IMR-90 (cell line): ENCODE results near the gene GAGE12J. TPM values are rescaled to one million over a fixed set of nuclear protein-coding genes. Genes with fewer than 3 reads are reported as not detected.

Source experiments
- ATAC-seq: fragments of 200-7000 bp; cut with Tn5 transposase; 2 replicates; pipeline ENCODE4 v1.9.1; 2020; ENCODE audit warnings: low read depth, mild to moderate bottlenecking, moderate library complexity
- BruUV-seq: library from RNA; stranded (reverse); fragments of 400-500 nt; replicated peaks from 2 replicates; lab custom pipeline; 2021; lab: Mats Ljungman, UMichigan
- CTCF ChIA-PET: fragments of 300-600 bp; formaldehyde crosslinking; extraction: SDS; loops from one replicate; lab custom pipeline; 2021; ENCODE audit warnings: antibody characterized with exemption; lab: Yijun Ruan, JAX
- POLR2A ChIA-PET: fragments of 300-600 bp; sonication (Branson Sonifier 250); formaldehyde crosslinking; loops from one replicate; lab custom pipeline; 2022; ENCODE audit warnings: antibody characterized with exemption; ENCODE audit not compliant: unreplicated experiment; lab: Charles Lee
- DNase-seq: peaks from one replicate; pipeline ENCODE4 v3.0.0; 2013
- H2AFZ ChIP-seq: replicated peaks from 2 replicates; pipeline ENCODE3; 2013; ENCODE audit warnings: low read length, mild to moderate bottlenecking; ENCODE audit not compliant: poor library complexity
- H2AK5ac ChIP-seq: 2 replicates; pipeline ENCODE4 v1.6.1; 2013; ENCODE audit warnings: low read depth, low read length, inconsistent platforms
- H2AK9ac ChIP-seq: replicated peaks from 2 replicates; pipeline ENCODE3; 2013; ENCODE audit warnings: mild to moderate bottlenecking, low read depth, low read length, moderate library complexity; ENCODE audit not compliant: poor library complexity
- H2BK120ac ChIP-seq: 2 replicates; pipeline ENCODE4 v1.6.1; 2013; ENCODE audit warnings: low read depth, low read length, inconsistent platforms
- H2BK15ac ChIP-seq: 3 replicates; pipeline ENCODE4 v1.6.1; 2013; ENCODE audit warnings: low read depth, low read length, inconsistent platforms
- H2BK20ac ChIP-seq: 2 replicates; pipeline ENCODE4 v1.6.1; 2013; ENCODE audit warnings: low read depth, mild to moderate bottlenecking, inconsistent platforms, low read length, moderate library complexity
- H2BK5ac ChIP-seq: 2 replicates; pipeline ENCODE4 v1.6.1; 2013; ENCODE audit warnings: mild to moderate bottlenecking, low read depth, low read length, inconsistent platforms; ENCODE audit not compliant: poor library complexity, severe bottlenecking
- H3K14ac ChIP-seq: replicated peaks from 2 replicates; pipeline ENCODE4 v1.6.1; 2013; ENCODE audit warnings: low read depth, low read length, inconsistent platforms
- H3K18ac ChIP-seq: 2 replicates; pipeline ENCODE4 v1.6.1; 2013; ENCODE audit warnings: low read depth, low read length, control low read depth
- H3K23ac ChIP-seq: 2 replicates; pipeline ENCODE4 v1.6.1; 2013; ENCODE audit warnings: low read depth, low read length, inconsistent platforms
- H3K27ac ChIP-seq: 2 replicates; pipeline ENCODE4 v1.5.1; 2013; ENCODE audit warnings: mild to moderate bottlenecking, control low read depth, low read length; ENCODE audit not compliant: insufficient read depth
- H3K27me3 ChIP-seq: 2 replicates; pipeline ENCODE4 v1.6.1; 2013; ENCODE audit warnings: low read length; ENCODE audit not compliant: control insufficient read depth, insufficient read depth
- H3K36me3 ChIP-seq: 2 replicates; pipeline ENCODE4 v1.6.1; 2013; ENCODE audit warnings: low read length, mixed read lengths; ENCODE audit not compliant: control insufficient read depth, insufficient read depth
- H3K4ac ChIP-seq: 2 replicates; pipeline ENCODE4 v1.6.1; 2013; ENCODE audit warnings: low read depth, low read length, inconsistent platforms
- H3K4me1 ChIP-seq: 2 replicates; pipeline ENCODE4 v1.6.1; 2013; ENCODE audit warnings: low read length, mixed read lengths; ENCODE audit not compliant: control insufficient read depth, insufficient read depth
- H3K4me2 ChIP-seq: 2 replicates; pipeline ENCODE4 v1.6.1; 2013; ENCODE audit warnings: low read depth, mild to moderate bottlenecking, control low read depth, low read length, moderate library complexity
- H3K4me3 ChIP-seq: 2 replicates; pipeline ENCODE4 v1.5.1; 2013; ENCODE audit warnings: low read depth, mild to moderate bottlenecking, control low read depth, low read length, moderate library complexity; ENCODE audit not compliant: insufficient read depth
- H3K56ac ChIP-seq: 2 replicates; pipeline ENCODE4 v1.6.1; 2013; ENCODE audit warnings: low read length, inconsistent platforms; ENCODE audit not compliant: insufficient read depth; ENCODE audit errors: extremely low read depth
- H3K79me1 ChIP-seq, 2 experiments: 2 replicates each; pipeline ENCODE4 v1.6.1; 2013; ENCODE audit warnings: low read length in 2 of 2, inconsistent platforms in 1 of 2, low read depth in 1 of 2
- H3K9ac ChIP-seq: 2 replicates; pipeline ENCODE4 v1.6.1; 2013; ENCODE audit warnings: low read depth, low read length, control low read depth
- H3K9me1 ChIP-seq: 2 replicates; pipeline ENCODE4 v1.6.1; 2013; ENCODE audit warnings: low read length, inconsistent platforms; ENCODE audit not compliant: insufficient read depth
- H3K9me3 ChIP-seq: 2 replicates; pipeline ENCODE4 v1.6.1; 2013; ENCODE audit warnings: low read length; ENCODE audit not compliant: control insufficient read depth, insufficient read depth
- H4K20me1 ChIP-seq: 2 replicates; pipeline ENCODE4 v1.6.1; 2013; ENCODE audit warnings: low read length, inconsistent platforms; ENCODE audit not compliant: insufficient read depth
- H4K5ac ChIP-seq: 2 replicates; pipeline ENCODE4 v1.6.1; 2013; ENCODE audit warnings: mild to moderate bottlenecking, low read depth, low read length, control low read depth
- H4K8ac ChIP-seq, 2 experiments: 2 replicates each; pipeline ENCODE4 v1.6.1; 2013; ENCODE audit warnings: low read depth in 2 of 2, low read length in 2 of 2, control low read depth in 1 of 2, inconsistent platforms in 1 of 2
- H4K91ac ChIP-seq: 2 replicates; pipeline ENCODE4 v1.6.1; 2013; ENCODE audit warnings: low read depth, low read length, inconsistent platforms; ENCODE audit not compliant: insufficient read depth
- MAFK ChIP-seq: IDR thresholded peaks from 2 replicates; pipeline ENCODE4 v1.6.1; 2012; ENCODE audit warnings: low read depth, low read length, improper control_type of control experiment
- WGBS, 2 experiments: methylation state at CpG; one replicate each; pipeline versions ENCODE4 v1.1.5 to v1.1.7; 2013; ENCODE audit warnings: missing lambda C conversion rate in 2 of 2; ENCODE audit not compliant: insufficient read length in 1 of 2; ENCODE audit errors: extremely low coverage in 2 of 2; 5-methylcytosine and 5-hydroxymethylcytosine counted together
- dilution Hi-C: fragments of 300-500 bp; cut with HindIII; formaldehyde crosslinking; loops from one replicate; pipeline ENCODE4 v1.14.3; 2018; ENCODE audit warnings: low sequenced_read_pairs; ENCODE audit not compliant: unreplicated experiment
- in situ Hi-C: fragments of 300-500 bp; cut with MboI; formaldehyde crosslinking; loops from 3 replicates; pipeline ENCODE4 v1.14.3; 2019; ENCODE audit warnings: low sequenced_read_pairs, inconsistent platforms, mixed read lengths
- intact Hi-C: fragments of 100-400 bp; cut with micrococcal nuclease; formaldehyde crosslinking; loops from 2 replicates; pipeline ENCODE4 v1.10.0; 2022
- polyA plus RNA-seq, 3 experiments: library from polyadenylated mRNA; depleted of rRNA; stranded (reverse); fragments of >200 nt; gene quantifications; 2 replicates each; pipeline ENCODE4 v1.2.3, GENCODE V29; 2012; ENCODE audit warnings: low replicate concordance in 1 of 3
- total RNA-seq: library from RNA; depleted of rRNA; stranded (reverse); fragments of >200 nt; gene quantifications from 2 replicates; pipeline ENCODE4 v1.2.3, GENCODE V29; 2012
- TF ChIP-seq, protein P1 (sequence below): conservative IDR thresholded peaks from 2 replicates; pipeline ENCODE4 v1.5.1; 2012; ENCODE audit warnings: mild to moderate bottlenecking, low read depth, low read length, improper control_type of control experiment

GAGE12J gene
- total and polyA plus RNA-seq, 2 of the 4 experiments (the other 2 are of a cell fraction) = not detected

DNA sequence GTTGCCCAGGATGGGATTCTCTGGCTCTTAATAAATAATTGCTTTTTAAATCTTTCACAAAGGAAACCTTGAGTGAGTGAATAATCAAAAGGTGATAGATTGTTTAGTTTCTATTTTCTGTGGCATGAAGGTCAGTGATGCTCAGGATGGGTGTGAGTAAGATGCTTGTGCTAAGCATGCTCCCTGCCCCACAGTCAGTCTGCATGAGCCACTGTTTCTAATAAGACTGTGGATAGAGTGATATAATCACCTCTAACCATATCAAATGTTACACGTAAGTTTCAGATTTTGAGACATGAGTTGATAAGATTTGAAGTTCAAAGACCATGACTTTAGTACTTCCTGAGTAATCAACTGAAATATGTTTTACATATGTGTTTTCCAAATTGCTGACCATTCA is 21.1 kb upstream of the GAGE12J start:
- Histone ChIP-seq H3K27me3 (peaks cover 4% of the 10 kb centered on the region; the same call in 1 of the 2 replicates), H3K9me3 (no peaks in the 10 kb centered on the region), H2AFZ (no peak overlapping the region), H4K20me1 (no peaks in the 10 kb centered on the region), H3K23ac (no peak overlapping the region), H2BK20ac (no peak overlapping the region), H3K36me3 (no peaks in the 10 kb centered on the region), H3K56ac (no peak overlapping the region), H2AK5ac (no peak overlapping the region), H2BK5ac (no peak overlapping the region), H3K79me1 (no peaks in the 10 kb centered on the region), H3K14ac (no peak overlapping the region), H2AK9ac (no peak overlapping the region), H3K27ac (no peak overlapping the region), H3K9ac (no peak overlapping the region), H3K4me1 (no peaks in the 10 kb centered on the region), H4K8ac (no peak overlapping the region), H3K4me2 (no peak overlapping the region), H3K4me3 (no peak overlapping the region), H4K5ac (no peak overlapping the region), H4K91ac (no peak overlapping the region), H3K4ac (no peak overlapping the region), H3K9me1 (no peaks in the 10 kb centered on the region), H3K18ac (no peak overlapping the region), H2BK15ac (no peak overlapping the region), H2BK120ac (no peak overlapping the region)
- no CpG with 5 or more reads among the region's 1 CpG for WGBS, 2 experiments
- in situ Hi-C loops = no loop called here
- ChIA-PET POLR2A (no interaction called here), CTCF (no interaction called here)
- intact Hi-C loops = no loop called here
- no TSS peak for BruUV-seq
- DNase-seq (no peak), ATAC-seq (no peak)
- dilution Hi-C loops = no loop called here
- TF ChIP-seq MAFK = 0 out of 2 replicates have a peak, but pooled peaks have one; percentile 12
- TF ChIP-seq, protein P1, sequence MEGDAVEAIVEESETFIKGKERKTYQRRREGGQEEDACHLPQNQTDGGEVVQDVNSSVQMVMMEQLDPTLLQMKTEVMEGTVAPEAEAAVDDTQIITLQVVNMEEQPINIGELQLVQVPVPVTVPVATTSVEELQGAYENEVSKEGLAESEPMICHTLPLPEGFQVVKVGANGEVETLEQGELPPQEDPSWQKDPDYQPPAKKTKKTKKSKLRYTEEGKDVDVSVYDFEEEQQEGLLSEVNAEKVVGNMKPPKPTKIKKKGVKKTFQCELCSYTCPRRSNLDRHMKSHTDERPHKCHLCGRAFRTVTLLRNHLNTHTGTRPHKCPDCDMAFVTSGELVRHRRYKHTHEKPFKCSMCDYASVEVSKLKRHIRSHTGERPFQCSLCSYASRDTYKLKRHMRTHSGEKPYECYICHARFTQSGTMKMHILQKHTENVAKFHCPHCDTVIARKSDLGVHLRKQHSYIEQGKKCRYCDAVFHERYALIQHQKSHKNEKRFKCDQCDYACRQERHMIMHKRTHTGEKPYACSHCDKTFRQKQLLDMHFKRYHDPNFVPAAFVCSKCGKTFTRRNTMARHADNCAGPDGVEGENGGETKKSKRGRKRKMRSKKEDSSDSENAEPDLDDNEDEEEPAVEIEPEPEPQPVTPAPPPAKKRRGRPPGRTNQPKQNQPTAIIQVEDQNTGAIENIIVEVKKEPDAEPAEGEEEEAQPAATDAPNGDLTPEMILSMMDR = no peak
